HepG2 (cell line): ENCODE results near the gene PAQR3. TPM values are rescaled to one million over a fixed set of nuclear protein-coding genes. Genes with fewer than 3 reads are reported as not detected.

ENCODE experiments used
- MAFF ChIP-seq: IDR thresholded peaks from 2 replicates; pipeline ENCODE4 v1.6.1; 2011; ENCODE audit warnings: low read depth, low read length, improper control_type of control experiment
- NCOA2 ChIP-seq: sonication (generic); formaldehyde crosslinking; IDR thresholded peaks from 2 replicates; pipeline ENCODE4 v1.8.0; 2022; ENCODE audit warnings: inconsistent platforms
- ZNF556 ChIP-seq: sonication (generic); formaldehyde crosslinking; IDR thresholded peaks from 2 replicates; pipeline ENCODE4 v1.4.0; 2020; ENCODE audit warnings: mild to moderate bottlenecking, missing genetic modification reagents, borderline replicate concordance
- ZNF614 ChIP-seq: IDR thresholded peaks from 2 replicates; pipeline ENCODE4 v1.6.1; 2018; ENCODE audit warnings: missing biosample characterization, missing genetic modification reagents, inconsistent platforms, borderline replicate concordance
- polyA plus RNA-seq, 8 experiments: library from polyadenylated mRNA; depleted of rRNA in 3 of 8; stranded (reverse) in 7 of 8; unstranded in 1 of 8; fragments of >200 nt; fragmentation: Illumina TruSeq in 4 of 8; extraction: Trizol in 4 of 8; gene quantifications; 2 replicates each; pipeline versions ENCODE4 v1.2.1 to v1.2.3, GENCODE V29; 2011 to 2016; ENCODE audit warnings: low read depth in 4 of 8, missing spikeins in 1 of 8, mixed read lengths in 1 of 8; ENCODE audit not compliant: insufficient read depth in 1 of 8
- total RNA-seq, 5 experiments: library from RNA; depleted of rRNA; stranded (reverse); fragments of >200 nt; fragmentation: Illumina TruSeq; extraction: Trizol; gene quantifications; 2 replicates each; pipeline ENCODE4 v1.2.3, GENCODE V29; 2016; ENCODE audit warnings: low read depth in 1 of 5
- TF ChIP-seq, protein P1 (sequence below): sonication (generic); formaldehyde crosslinking; IDR thresholded peaks from 2 replicates; pipeline ENCODE4 v1.5.1; 2020; ENCODE audit warnings: mild to moderate bottlenecking, missing genetic modification reagents, borderline replicate concordance
- TF ChIP-seq, protein P2 (sequence below), 2 experiments: sonication (generic) in 1 of 2; formaldehyde crosslinking in 1 of 2; IDR thresholded peaks; 2 replicates each; pipeline versions ENCODE4 v1.5.1 to v1.6.1; 2011 to 2020; ENCODE audit warnings: borderline replicate concordance in 1 of 2, low read depth in 1 of 2, low read length in 1 of 2, mild to moderate bottlenecking in 1 of 2, missing genetic modification reagents in 1 of 2, moderate library complexity in 1 of 2
- TF ChIP-seq, protein P3 (sequence below): sonication (generic); formaldehyde crosslinking; IDR thresholded peaks from 2 replicates; pipeline ENCODE4 v1.8.0; 2022; ENCODE audit warnings: missing genetic modification reagents, mild to moderate bottlenecking, moderate library complexity, borderline replicate concordance

PAQR3 gene
- total and polyA plus RNA-seq, 2 of the 13 experiments (the other 11 are each of a cell fraction or from before 2014, with no cell fraction given): 9.9 to 13.6 TPM

DNA sequence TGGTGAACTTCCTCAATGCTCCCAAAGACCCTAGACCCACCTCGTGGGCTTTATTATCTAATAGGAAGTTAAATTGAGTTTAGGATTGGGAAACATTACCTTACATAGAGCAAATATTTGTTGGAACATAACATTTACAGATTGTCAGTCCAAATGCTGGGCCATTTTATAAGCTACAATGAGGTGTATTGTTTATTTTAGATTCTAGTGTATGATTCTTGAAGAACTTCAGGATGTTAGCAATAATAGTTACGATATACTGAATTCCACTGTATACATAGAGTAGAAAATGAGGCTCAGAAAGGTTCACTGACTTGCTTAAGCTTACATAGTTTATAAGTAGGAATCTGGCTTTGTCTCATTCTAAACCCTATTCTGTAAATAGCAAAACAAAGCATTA lies 37.4 kb downstream of the PAQR3 start (continued):
- TF ChIP-seq, protein P1, sequence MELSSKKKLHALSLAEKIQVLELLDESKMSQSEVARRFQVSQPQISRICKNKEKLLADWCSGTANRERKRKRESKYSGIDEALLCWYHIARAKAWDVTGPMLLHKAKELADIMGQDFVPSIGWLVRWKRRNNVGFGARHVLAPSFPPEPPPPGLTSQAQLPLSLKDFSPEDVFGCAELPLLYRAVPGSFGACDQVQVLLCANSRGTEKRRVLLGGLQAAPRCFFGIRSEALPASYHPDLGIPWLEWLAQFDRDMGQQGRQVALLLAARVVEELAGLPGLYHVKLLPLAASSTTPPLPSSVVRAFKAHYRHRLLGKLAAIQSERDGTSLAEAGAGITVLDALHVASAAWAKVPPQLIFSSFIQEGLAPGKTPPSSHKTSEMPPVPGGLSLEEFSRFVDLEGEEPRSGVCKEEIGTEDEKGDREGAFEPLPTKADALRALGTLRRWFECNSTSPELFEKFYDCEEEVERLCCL (CRISPR knock-in tag): no peak
- TF ChIP-seq ZNF556 (no peak), NCOA2 (CRISPR knock-in tag) (no peak), ZNF614 (CRISPR knock-in tag) (no peak), MAFF (no peak)
- TF ChIP-seq, protein P2, sequence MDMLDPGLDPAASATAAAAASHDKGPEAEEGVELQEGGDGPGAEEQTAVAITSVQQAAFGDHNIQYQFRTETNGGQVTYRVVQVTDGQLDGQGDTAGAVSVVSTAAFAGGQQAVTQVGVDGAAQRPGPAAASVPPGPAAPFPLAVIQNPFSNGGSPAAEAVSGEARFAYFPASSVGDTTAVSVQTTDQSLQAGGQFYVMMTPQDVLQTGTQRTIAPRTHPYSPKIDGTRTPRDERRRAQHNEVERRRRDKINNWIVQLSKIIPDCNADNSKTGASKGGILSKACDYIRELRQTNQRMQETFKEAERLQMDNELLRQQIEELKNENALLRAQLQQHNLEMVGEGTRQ (IDR thresholded peaks at IDR 0.05; ENCODE audit: low read depth, low read length): no peak
- TF ChIP-seq, protein P2 (CRISPR knock-in tag; IDR thresholded peaks at IDR 0.05; ENCODE audit: borderline replicate concordance): no peak
- TF ChIP-seq, protein P3, sequence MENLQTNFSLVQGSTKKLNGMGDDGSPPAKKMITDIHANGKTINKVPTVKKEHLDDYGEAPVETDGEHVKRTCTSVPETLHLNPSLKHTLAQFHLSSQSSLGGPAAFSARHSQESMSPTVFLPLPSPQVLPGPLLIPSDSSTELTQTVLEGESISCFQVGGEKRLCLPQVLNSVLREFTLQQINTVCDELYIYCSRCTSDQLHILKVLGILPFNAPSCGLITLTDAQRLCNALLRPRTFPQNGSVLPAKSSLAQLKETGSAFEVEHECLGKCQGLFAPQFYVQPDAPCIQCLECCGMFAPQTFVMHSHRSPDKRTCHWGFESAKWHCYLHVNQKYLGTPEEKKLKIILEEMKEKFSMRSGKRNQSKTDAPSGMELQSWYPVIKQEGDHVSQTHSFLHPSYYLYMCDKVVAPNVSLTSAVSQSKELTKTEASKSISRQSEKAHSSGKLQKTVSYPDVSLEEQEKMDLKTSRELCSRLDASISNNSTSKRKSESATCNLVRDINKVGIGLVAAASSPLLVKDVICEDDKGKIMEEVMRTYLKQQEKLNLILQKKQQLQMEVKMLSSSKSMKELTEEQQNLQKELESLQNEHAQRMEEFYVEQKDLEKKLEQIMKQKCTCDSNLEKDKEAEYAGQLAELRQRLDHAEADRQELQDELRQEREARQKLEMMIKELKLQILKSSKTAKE (CRISPR knock-in tag): no peak
